ENCODE results near the gene FLCN.

Gene FLCN

DNA sequence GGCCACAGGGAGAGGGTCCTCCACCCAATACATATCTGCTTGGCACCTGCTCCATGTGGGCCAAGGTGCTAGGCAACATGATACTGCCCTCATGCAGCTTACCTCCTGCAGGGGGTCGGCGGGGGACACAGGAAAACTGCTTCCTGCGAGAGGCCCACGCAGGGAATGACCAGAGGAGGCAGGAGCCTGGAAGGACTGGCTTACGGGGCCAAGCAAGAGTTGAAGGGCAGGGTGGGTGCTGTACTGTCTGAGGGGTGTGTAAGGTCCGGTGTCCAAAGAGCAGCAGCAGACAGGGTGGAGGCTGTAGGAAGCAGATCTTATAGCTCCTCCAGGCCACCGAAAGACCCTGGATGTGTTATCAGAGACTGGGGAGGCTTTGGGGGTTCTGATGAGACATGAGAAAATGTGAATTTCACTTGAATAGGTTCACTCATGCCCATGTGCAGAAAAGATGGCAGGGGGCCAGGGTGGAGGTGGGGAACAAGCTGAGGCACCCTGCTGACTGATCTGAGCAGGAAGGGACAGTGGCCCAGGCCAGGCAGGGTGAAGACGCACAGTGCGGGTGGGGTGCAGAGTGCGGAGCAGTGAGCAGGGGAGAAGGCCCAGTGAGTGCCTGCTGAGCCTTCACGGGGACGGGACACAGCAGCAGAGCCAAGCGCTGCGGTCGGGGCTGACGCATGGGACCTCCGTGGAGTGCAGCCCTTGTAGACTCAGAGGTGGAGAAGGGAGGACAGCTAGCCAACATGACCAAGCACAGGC lies 8.3 kb downstream of the FLCN start:
- H3K36me3 Mint-ChIP-seq (ENCODE audit: low read depth), result peaks cover 42% of the 10 kb centered on the region
- no peaks in the 10 kb centered on the region for H3K27me3 Mint-ChIP-seq (ENCODE audit: low read depth)
- H3K9me3 Mint-ChIP-seq, result no peaks in the 10 kb centered on the region
- DNase-seq (ENCODE audit: low spot score), result no peak
- H3K4me1 Mint-ChIP-seq (ENCODE audit: low read depth), result no peaks in the 10 kb centered on the region
- H3K4me3 Mint-ChIP-seq, result no peak overlapping the region
- no peak overlapping the region for H3K27ac Mint-ChIP-seq

GRCh38 chr17:17227608-17228520 lies 9.1 kb downstream of the FLCN start:
- Mint-ChIP-seq H3K4me3 (no peak overlapping the region), H3K9me3 (no peaks in the 10 kb centered on the region), H3K4me1 (ENCODE audit: low read depth) (no peaks in the 10 kb centered on the region), H3K27me3 (ENCODE audit: low read depth) (no peaks in the 10 kb centered on the region), H3K27ac (no peak overlapping the region), H3K36me3 (ENCODE audit: low read depth) (peaks cover 47% of the 10 kb centered on the region)
- DNase-seq (ENCODE audit: low spot score), result no peak

DNA sequence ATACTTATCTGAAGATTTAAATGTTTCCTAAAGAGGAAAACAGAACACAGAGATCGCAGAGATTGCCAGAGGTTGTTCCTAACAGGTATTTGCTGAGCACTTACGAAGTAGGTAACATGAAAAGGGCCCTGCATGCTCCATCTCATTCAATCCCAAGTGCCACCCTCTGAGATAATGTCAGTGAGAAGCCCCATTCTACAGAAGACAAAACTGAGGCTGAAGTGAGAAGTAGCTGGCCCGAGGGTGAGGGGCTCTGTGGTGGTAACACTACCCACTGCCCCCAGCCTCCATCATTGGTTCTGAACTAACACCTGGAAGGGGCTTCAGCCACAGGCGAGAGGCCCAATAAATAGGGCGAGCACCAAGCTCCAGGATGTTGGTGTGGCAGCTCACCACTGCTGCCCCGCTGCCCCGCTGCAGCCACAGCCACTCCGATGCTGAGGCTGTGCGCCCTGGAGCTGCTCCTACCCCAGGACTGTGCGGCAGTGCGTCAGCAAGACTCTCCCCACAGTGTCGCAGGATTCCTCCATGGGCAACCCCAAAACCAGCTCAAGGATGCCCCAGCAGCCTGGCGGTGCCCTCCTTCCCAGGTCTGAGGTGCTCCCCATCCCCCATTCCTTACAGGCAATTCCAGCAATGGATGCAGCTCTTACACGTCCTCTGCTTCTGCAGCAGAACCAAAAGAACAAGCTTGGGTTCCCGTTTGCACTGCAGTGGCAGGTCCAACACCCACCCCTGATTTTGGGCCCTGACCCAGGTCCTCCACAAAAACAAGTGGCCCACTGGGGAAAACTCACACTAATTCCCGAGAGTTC lies 10.3 kb downstream of the FLCN start:
- Mint-ChIP-seq H3K4me1 (ENCODE audit: low read depth) (no peaks in the 10 kb centered on the region), H3K4me3 (no peak overlapping the region), H3K27me3 (ENCODE audit: low read depth) (no peaks in the 10 kb centered on the region), H3K36me3 (ENCODE audit: low read depth) (peaks cover 48% of the 10 kb centered on the region), H3K27ac (no peak overlapping the region), H3K9me3 (no peaks in the 10 kb centered on the region)
- DNase-seq (ENCODE audit: low spot score), result no peak

DNA sequence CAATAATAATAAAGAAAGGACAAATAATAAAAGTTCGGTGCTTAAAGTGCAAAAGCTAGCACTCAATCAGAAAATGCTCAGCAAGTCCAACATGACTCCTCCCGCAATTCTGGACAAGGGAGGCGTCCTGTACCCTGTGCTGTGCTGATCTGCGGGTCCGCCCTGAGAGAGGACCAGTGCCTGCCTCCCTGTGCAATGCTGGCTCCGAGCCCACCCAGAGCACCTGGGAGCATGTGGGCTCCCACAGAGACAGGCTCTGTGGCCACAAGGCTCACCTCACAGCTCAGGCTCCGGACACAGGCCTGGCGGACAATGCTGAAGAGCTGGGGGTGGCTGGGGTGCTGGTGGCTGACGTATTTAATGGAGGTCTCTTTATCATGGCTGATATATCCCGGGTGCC lies 11.1 kb downstream of the FLCN start:
- no peak overlapping the region for H3K4me3 Mint-ChIP-seq
- H3K27ac Mint-ChIP-seq, result no peak overlapping the region
- no peak for DNase-seq (ENCODE audit: low spot score)
- H3K27me3 Mint-ChIP-seq (ENCODE audit: low read depth), result no peaks in the 10 kb centered on the region
- peaks cover 48% of the 10 kb centered on the region for H3K36me3 Mint-ChIP-seq (ENCODE audit: low read depth)
- H3K4me1 Mint-ChIP-seq (ENCODE audit: low read depth), result no peaks in the 10 kb centered on the region
- H3K9me3 Mint-ChIP-seq, result no peaks in the 10 kb centered on the region

GRCh38 chr17:17224137-17224536 lies 12.8 kb downstream of the FLCN start:
- Mint-ChIP-seq H3K27ac (no peak overlapping the region), H3K36me3 (ENCODE audit: low read depth) (peaks cover 56% of the 10 kb centered on the region), H3K9me3 (no peaks in the 10 kb centered on the region), H3K4me3 (no peak overlapping the region), H3K27me3 (ENCODE audit: low read depth) (no peaks in the 10 kb centered on the region), H3K4me1 (ENCODE audit: low read depth) (no peaks in the 10 kb centered on the region)
- no peak for DNase-seq (ENCODE audit: low spot score)

DNA sequence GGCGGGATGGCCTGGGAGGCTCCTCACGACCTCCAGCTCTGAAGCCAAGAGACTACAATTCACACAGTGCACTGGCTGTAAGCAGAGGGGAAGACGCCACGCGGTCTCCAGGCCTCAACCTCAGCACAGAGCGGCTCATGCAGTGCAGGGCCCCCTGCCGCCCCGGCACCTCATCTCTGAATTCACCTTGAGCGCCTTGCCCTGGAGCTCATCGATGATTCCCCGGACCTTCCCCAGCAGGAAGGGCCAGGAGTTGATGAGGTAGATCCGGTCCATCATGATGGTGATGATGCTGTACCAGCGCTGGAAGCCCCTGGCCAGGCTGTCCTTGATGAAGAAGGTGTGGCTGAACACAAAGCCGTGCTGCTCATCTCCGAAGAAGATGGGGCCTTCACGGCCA lies 13.2 kb downstream of the FLCN start:
- no peak for DNase-seq (ENCODE audit: low spot score)
- Mint-ChIP-seq H3K4me3 (no peak overlapping the region), H3K36me3 (ENCODE audit: low read depth) (peaks cover 55% of the 10 kb centered on the region)

DNA sequence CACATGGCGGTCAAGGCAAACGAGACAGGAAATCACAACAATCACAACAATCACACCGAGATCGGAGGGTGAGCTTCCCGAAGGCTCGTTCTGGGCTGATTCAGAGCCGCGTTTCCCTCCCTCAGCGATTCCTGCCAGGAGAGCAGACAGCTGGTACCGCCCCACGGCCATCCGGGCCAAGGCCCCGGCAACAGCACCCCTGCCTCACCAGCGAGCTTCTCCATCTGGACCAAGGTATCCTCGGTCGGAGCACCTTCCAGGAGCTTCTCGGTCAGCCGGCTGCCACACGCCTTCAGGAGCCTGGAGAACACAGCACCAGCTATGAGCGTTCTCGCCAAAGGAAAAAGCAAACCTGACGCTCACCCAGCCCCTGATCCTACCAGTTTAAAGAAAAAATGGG lies 15.6 kb downstream of the FLCN start:
- no peak for DNase-seq (ENCODE audit: low spot score)
- Mint-ChIP-seq H3K4me3 (no peak overlapping the region), H3K27me3 (ENCODE audit: low read depth) (no peaks in the 10 kb centered on the region), H3K4me1 (ENCODE audit: low read depth) (no peaks in the 10 kb centered on the region), H3K9me3 (no peaks in the 10 kb centered on the region), H3K27ac (no peak overlapping the region), H3K36me3 (ENCODE audit: low read depth) (peaks cover 60% of the 10 kb centered on the region)

More for the DNA sequence above, 13.2 kb downstream of the FLCN start:
- Mint-ChIP-seq H3K27me3 (ENCODE audit: low read depth) (no peaks in the 10 kb centered on the region), H3K4me1 (ENCODE audit: low read depth) (no peaks in the 10 kb centered on the region), H3K9me3 (no peaks in the 10 kb centered on the region), H3K27ac (no peak overlapping the region)

DNA sequence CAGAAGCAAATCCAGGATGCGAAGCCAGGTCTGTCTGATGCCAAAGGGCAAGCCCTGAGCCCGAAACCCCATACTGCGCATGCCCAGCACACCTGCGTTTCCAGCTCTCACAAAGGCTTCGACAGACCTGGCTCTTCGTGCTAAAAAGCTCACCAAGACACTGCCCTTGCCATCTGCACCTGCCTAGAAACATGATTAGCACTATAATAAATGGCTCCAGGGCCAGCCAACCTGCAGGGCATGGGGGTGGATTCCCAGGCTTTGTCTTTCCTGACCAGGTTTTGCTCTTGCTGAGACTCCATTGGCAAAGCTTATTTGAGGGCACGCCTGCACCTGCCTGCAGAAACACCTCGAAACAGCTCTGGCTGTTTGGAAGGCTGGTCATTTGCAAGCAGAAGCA lies 16.4 kb downstream of the FLCN start:
- Mint-ChIP-seq H3K27ac (no peak overlapping the region), H3K4me1 (ENCODE audit: low read depth) (no peaks in the 10 kb centered on the region), H3K4me3 (no peak overlapping the region), H3K27me3 (ENCODE audit: low read depth) (no peaks in the 10 kb centered on the region), H3K36me3 (ENCODE audit: low read depth) (peaks cover 56% of the 10 kb centered on the region), H3K9me3 (no peaks in the 10 kb centered on the region)
- DNase-seq (ENCODE audit: low spot score), result no peak

DNA sequence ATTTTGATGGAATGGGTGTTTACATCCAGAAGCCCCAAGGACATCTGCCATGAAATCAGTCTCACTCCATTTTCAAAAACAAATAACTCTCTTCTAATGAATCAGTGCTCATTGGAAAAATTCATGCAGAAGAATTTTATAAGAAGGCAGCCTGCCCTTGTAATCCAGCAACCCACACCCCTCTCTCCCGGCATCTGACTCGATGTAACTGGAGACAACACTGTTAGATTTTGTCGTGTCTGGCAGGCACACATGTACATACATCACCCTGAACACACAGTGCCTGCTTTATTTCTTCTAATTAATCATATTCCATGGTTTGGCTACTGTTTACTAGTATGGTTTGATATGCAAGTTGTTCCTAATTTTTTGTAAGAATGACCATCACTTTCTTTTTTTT lies 19.0 kb downstream of the FLCN start:
- Mint-ChIP-seq H3K4me1 (ENCODE audit: low read depth) (no peaks in the 10 kb centered on the region), H3K4me3 (no peak overlapping the region), H3K36me3 (ENCODE audit: low read depth) (peaks cover 43% of the 10 kb centered on the region), H3K9me3 (no peaks in the 10 kb centered on the region), H3K27ac (no peak overlapping the region), H3K27me3 (ENCODE audit: low read depth) (no peaks in the 10 kb centered on the region)
- DNase-seq (ENCODE audit: low spot score), result no peak

GRCh38 chr17:17216776-17217175 lies 20.2 kb downstream of the FLCN start:
- H3K4me1 Mint-ChIP-seq (ENCODE audit: low read depth), result no peaks in the 10 kb centered on the region
- no peak overlapping the region for H3K4me3 Mint-ChIP-seq
- no peaks in the 10 kb centered on the region for H3K9me3 Mint-ChIP-seq
- no peaks in the 10 kb centered on the region for H3K27me3 Mint-ChIP-seq (ENCODE audit: low read depth)
- H3K36me3 Mint-ChIP-seq (ENCODE audit: low read depth), result peaks cover 40% of the 10 kb centered on the region
- peak overlapping the region; percentile 55 for H3K27ac Mint-ChIP-seq
- no peak for DNase-seq (ENCODE audit: low spot score)

DNA sequence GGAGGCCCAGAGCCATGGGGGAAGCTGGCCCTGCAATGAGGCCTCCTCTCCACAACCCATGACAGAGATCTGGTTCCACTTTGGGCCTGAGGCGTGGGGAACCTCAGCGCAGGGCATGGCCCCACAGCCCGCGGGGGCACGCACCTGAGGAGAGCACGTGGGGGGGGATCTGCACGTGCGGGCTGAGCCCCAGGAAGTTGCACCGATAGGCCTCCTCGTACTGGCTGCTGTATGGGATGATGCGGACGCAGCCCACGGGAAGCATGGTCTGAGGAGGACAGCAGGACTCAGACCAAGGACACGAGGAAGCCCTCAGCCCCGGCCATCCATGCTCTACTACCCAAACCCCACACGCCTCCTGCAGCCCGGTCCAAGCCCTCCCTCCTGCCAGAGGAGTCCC lies 20.7 kb downstream of the FLCN start:
- H3K36me3 Mint-ChIP-seq (ENCODE audit: low read depth), result peaks cover 36% of the 10 kb centered on the region
- no peaks in the 10 kb centered on the region for H3K9me3 Mint-ChIP-seq
- H3K27ac Mint-ChIP-seq, result no peak overlapping the region
- H3K27me3 Mint-ChIP-seq (ENCODE audit: low read depth), result no peaks in the 10 kb centered on the region
- H3K4me1 Mint-ChIP-seq (ENCODE audit: low read depth), result no peaks in the 10 kb centered on the region
- no peak for DNase-seq (ENCODE audit: low spot score)
- no peak overlapping the region for H3K4me3 Mint-ChIP-seq

GRCh38 chr17:17215575-17215974 lies 21.4 kb downstream of the FLCN start:
- Mint-ChIP-seq H3K9me3 (no peaks in the 10 kb centered on the region), H3K4me3 (no peak overlapping the region), H3K27ac (no peak overlapping the region), H3K4me1 (ENCODE audit: low read depth) (no peaks in the 10 kb centered on the region), H3K36me3 (ENCODE audit: low read depth) (peaks cover 34% of the 10 kb centered on the region), H3K27me3 (ENCODE audit: low read depth) (no peaks in the 10 kb centered on the region)
- no peak for DNase-seq (ENCODE audit: low spot score)

DNA sequence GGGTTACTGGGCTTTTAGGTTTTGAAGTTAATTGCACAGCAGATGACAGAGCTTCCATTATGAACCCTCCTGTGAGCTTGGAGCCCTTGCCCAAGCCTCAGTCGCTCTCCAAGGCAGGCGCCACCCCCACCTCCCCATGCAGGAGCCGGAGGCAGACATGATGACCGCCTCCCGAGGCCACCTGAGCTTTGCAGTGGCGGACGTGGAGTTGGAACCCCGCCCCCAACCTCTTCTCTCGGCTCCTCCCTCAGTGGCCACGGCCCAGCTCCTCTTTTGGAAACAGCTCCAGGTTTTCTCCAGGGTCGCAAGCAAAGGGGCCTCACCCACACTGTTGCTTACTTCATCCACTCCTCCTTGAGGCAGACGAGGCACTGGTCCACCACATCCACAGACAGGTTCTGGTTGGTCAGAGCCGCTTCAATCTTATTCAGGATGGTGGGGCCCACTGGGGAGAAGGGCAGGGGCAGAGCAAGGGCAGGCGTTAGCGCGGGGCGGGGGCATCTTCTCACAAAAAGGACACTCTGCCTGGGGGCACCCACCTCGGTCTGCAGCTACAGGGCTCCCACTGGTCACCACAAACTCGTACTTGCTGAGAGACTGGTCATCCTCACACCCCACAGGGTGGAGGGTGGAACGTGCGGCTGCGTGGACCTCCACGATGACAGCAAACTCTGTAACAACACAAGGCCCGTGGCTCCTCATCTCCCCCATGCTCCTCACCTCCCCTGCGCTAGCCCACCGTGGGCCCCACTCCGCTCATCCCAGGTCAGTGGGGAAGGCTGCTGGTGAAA lies 22.1 kb downstream of the FLCN start:
- no peak for DNase-seq (ENCODE audit: low spot score)
- H3K27ac Mint-ChIP-seq, result no peak overlapping the region
- H3K27me3 Mint-ChIP-seq (ENCODE audit: low read depth), result no peaks in the 10 kb centered on the region

More for the DNA sequence above, 22.1 kb downstream of the FLCN start:
- Mint-ChIP-seq H3K9me3 (no peaks in the 10 kb centered on the region), H3K4me1 (ENCODE audit: low read depth) (no peaks in the 10 kb centered on the region), H3K36me3 (ENCODE audit: low read depth) (peaks cover 29% of the 10 kb centered on the region), H3K4me3 (no peak overlapping the region)

Data from T-helper 2 cell treated with Interferon-gamma antibody and Interleukin-4, amounts not matched to agents 5 μg/mL and 100 μg/mL, for 36 hours (primary cell).